H9 (cell line): ENCODE data around the gene SNX30. TPM values are rescaled to one million over a fixed set of nuclear protein-coding genes. Genes with fewer than 3 reads are reported as not detected.

Experiments used
- DNase-seq: peaks from one replicate; pipeline ENCODE4 v3.0.0-alpha.2; 2017
- H2AFZ ChIP-seq: one replicate; pipeline ENCODE4 v1.6.1; 2013; ENCODE audit warnings: mild to moderate bottlenecking, low read length, control low read depth, moderate library complexity
- H2AK5ac ChIP-seq: 2 replicates; pipeline ENCODE4 v1.6.1; 2013; ENCODE audit warnings: low read length, control low read depth, mixed read lengths; ENCODE audit not compliant: insufficient read length
- H2BK120ac ChIP-seq: one replicate; pipeline ENCODE4 v1.6.1; 2013; ENCODE audit warnings: low read depth, mild to moderate bottlenecking, low read length, control low read depth, inconsistent platforms; ENCODE audit not compliant: poor library complexity, severe bottlenecking
- H2BK12ac ChIP-seq: 2 replicates; pipeline ENCODE4 v1.6.1; 2013; ENCODE audit warnings: low read length, control low read depth, mixed read lengths, low read depth; ENCODE audit not compliant: insufficient read length
- H2BK15ac ChIP-seq: 2 replicates; pipeline ENCODE4 v1.6.1; 2013; ENCODE audit warnings: low read depth, low read length, control low read depth
- H2BK20ac ChIP-seq: one replicate; pipeline ENCODE4 v1.6.1; 2013; ENCODE audit warnings: low read depth, mild to moderate bottlenecking, low read length, control low read depth, inconsistent platforms; ENCODE audit not compliant: poor library complexity, severe bottlenecking
- H2BK5ac ChIP-seq: 2 replicates; pipeline ENCODE4 v1.6.1; 2013; ENCODE audit warnings: low read length, control low read depth, mixed read lengths; ENCODE audit not compliant: insufficient read length
- H3K14ac ChIP-seq: 2 replicates; pipeline ENCODE4 v1.6.1; 2013; ENCODE audit warnings: low read length, control low read depth; ENCODE audit not compliant: insufficient read depth
- H3K18ac ChIP-seq: 2 replicates; pipeline ENCODE4 v1.6.1; 2013; ENCODE audit warnings: low read depth, mild to moderate bottlenecking, mixed read lengths, low read length, control low read depth; ENCODE audit not compliant: insufficient read length
- H3K23ac ChIP-seq: 2 replicates; pipeline ENCODE4 v1.6.1; 2013; ENCODE audit warnings: low read length, control low read depth, mixed read lengths, low read depth; ENCODE audit not compliant: insufficient read length
- H3K23me2 ChIP-seq: 2 replicates; pipeline ENCODE4 v1.6.1; 2013; ENCODE audit warnings: low read depth, mild to moderate bottlenecking, mixed read lengths, low read length, control low read depth; ENCODE audit not compliant: insufficient read length, poor library complexity, severe bottlenecking
- H3K27ac ChIP-seq: 2 replicates; pipeline ENCODE4 v1.5.1; 2013; ENCODE audit warnings: low read length, control low read depth, mixed read lengths, low read depth; ENCODE audit not compliant: insufficient read length
- H3K27me3 ChIP-seq: 2 replicates; pipeline ENCODE4 v1.6.1; 2013; ENCODE audit warnings: low read length, control low read depth, inconsistent platforms; ENCODE audit not compliant: insufficient read depth
- H3K4ac ChIP-seq: 2 replicates; pipeline ENCODE4 v1.6.1; 2013; ENCODE audit warnings: low read depth, mild to moderate bottlenecking, control low read depth, inconsistent platforms, low read length, moderate library complexity
- H3K4me1 ChIP-seq: 2 replicates; pipeline ENCODE4 v1.6.1; 2013; ENCODE audit warnings: low read length, control low read depth, inconsistent platforms; ENCODE audit not compliant: insufficient read depth
- H3K4me2 ChIP-seq: 2 replicates; pipeline ENCODE4 v1.6.1; 2013; ENCODE audit warnings: low read length, control low read depth, mixed read lengths; ENCODE audit not compliant: insufficient read length, insufficient read depth
- H3K56ac ChIP-seq: 2 replicates; pipeline ENCODE4 v1.6.1; 2013; ENCODE audit warnings: low read depth, mild to moderate bottlenecking, mixed read lengths, low read length, control low read depth; ENCODE audit not compliant: insufficient read length
- H3K79me1 ChIP-seq: 2 replicates; pipeline ENCODE4 v1.6.1; 2013; ENCODE audit warnings: low read depth, mild to moderate bottlenecking, moderate library complexity, low read length, control low read depth, inconsistent platforms; ENCODE audit not compliant: insufficient read depth, poor library complexity, severe bottlenecking
- H3K79me2 ChIP-seq: 2 replicates; pipeline ENCODE4 v1.6.1; 2013; ENCODE audit warnings: low read length, control low read depth, inconsistent platforms; ENCODE audit not compliant: insufficient read depth
- H3K9ac ChIP-seq: 2 replicates; pipeline ENCODE4 v1.6.1; 2013; ENCODE audit warnings: low read length, control low read depth, mixed read lengths; ENCODE audit not compliant: insufficient read length; ENCODE audit errors: extremely low read depth
- H3K9me3 ChIP-seq: one replicate; pipeline ENCODE4 v1.6.1; 2013; ENCODE audit warnings: low read depth, low read length, inconsistent platforms; ENCODE audit not compliant: control insufficient read depth
- H3T11ph ChIP-seq: one replicate; pipeline ENCODE4 v1.6.1; 2013; ENCODE audit warnings: mild to moderate bottlenecking, low read length, control low read depth, inconsistent platforms
- H4K20me1 ChIP-seq: one replicate; pipeline ENCODE4 v1.6.1; 2013; ENCODE audit not compliant: control insufficient read depth, insufficient read length, insufficient read depth
- H4K5ac ChIP-seq: 2 replicates; pipeline ENCODE4 v1.6.1; 2013; ENCODE audit warnings: low read depth, mild to moderate bottlenecking, mixed read lengths, low read length, control low read depth; ENCODE audit not compliant: insufficient read length
- H4K8ac ChIP-seq: replicated peaks from 2 replicates; pipeline ENCODE4 v1.6.1; 2013; ENCODE audit warnings: low read length, control low read depth, mixed read lengths, low read depth; ENCODE audit not compliant: insufficient read length
- H4K91ac ChIP-seq: 2 replicates; pipeline ENCODE4 v1.6.1; 2013; ENCODE audit warnings: low read depth, mild to moderate bottlenecking, moderate library complexity, mixed read lengths, low read length, control low read depth; ENCODE audit not compliant: insufficient read length
- H3K27ac Mint-ChIP-seq, 3 experiments: 2 replicates in 2 of 3; 3 replicates in 1 of 3; pipeline ENCODE4 v1.8.0; 2020 to 2021; ENCODE audit warnings: mixed read lengths in 3 of 3, mild to moderate bottlenecking in 1 of 3, moderate library complexity in 1 of 3
- H3K27me3 Mint-ChIP-seq: 2 replicates; pipeline ENCODE4 v1.8.0; 2021; ENCODE audit warnings: low read depth, mild to moderate bottlenecking, moderate library complexity, mixed read lengths
- H3K36me3 Mint-ChIP-seq, 3 experiments: 2 replicates in 2 of 3; 3 replicates in 1 of 3; pipeline ENCODE4 v1.8.0; 2020 to 2021; ENCODE audit warnings: low read depth in 3 of 3, mixed read lengths in 3 of 3; ENCODE audit not compliant: insufficient read depth in 1 of 3
- H3K4me1 Mint-ChIP-seq, 2 experiments: 2 replicates each; pipeline ENCODE4 v1.8.0; 2020; ENCODE audit warnings: mixed read lengths in 2 of 2
- H3K4me3 Mint-ChIP-seq, 2 experiments: 2 replicates in 1 of 2; 3 replicates in 1 of 2; pipeline ENCODE4 v1.8.0; 2020 to 2021; ENCODE audit warnings: mild to moderate bottlenecking in 2 of 2, mixed read lengths in 2 of 2, moderate library complexity in 1 of 2
- H3K9me3 Mint-ChIP-seq, 2 experiments: 2 replicates in 1 of 2; 3 replicates in 1 of 2; pipeline ENCODE4 v1.8.0; 2020; ENCODE audit warnings: mild to moderate bottlenecking in 2 of 2, mixed read lengths in 2 of 2, moderate library complexity in 1 of 2
- CTCF ChIP-seq: fragments of 200-600 bp; sonication (generic); conservative IDR thresholded peaks from 3 replicates; pipeline ENCODE4 v1.8.0; 2021; ENCODE audit warnings: antibody characterized with exemption, mild to moderate bottlenecking
- WGBS: extraction: QIAGEN DNeasy Blood & Tissue Kit; methylation state at CpG from one replicate; pipeline ENCODE4 v1.1.7; 2013; ENCODE audit warnings: missing lambda C conversion rate, low lambda C conversion rate, mixed read lengths; ENCODE audit not compliant: insufficient read length; ENCODE audit errors: extremely low coverage; 5-methylcytosine and 5-hydroxymethylcytosine counted together
- total RNA-seq: library from RNA; stranded (reverse); gene quantifications from 2 replicates; pipeline ENCODE4 v1.2.1, GENCODE V29; 2021

SNX30 gene
- total RNA-seq, 1 experiment from 2014 or later, result 10.3 TPM

- no peaks in the 10 kb centered on the region for H3K9me3 Mint-ChIP-seq
- H2BK15ac ChIP-seq, result no peak overlapping the region
- no peak overlapping the region for H2BK12ac ChIP-seq
- TF ChIP-seq CTCF, result no peak
- no peak overlapping the region for H4K5ac ChIP-seq
- H2BK20ac ChIP-seq, result no peak overlapping the region
- H3K9me3 ChIP-seq, result no peaks in the 10 kb centered on the region
- no peaks in the 10 kb centered on the region for H3K4me1 ChIP-seq
- H3K27me3 ChIP-seq, result no peaks in the 10 kb centered on the region
- no peak overlapping the region for H3K27ac ChIP-seq
- no peak overlapping the region for H2AK5ac ChIP-seq
- H3K27ac Mint-ChIP-seq, result no peak overlapping the region
- H3K14ac ChIP-seq, result no peak overlapping the region
- H3K79me2 ChIP-seq, result no peaks in the 10 kb centered on the region
- peaks cover under 1 to 3% of the 10 kb centered on the region in 2 experiments for H3K4me1 Mint-ChIP-seq
- H2BK120ac ChIP-seq, result no peak overlapping the region
- no peak overlapping the region for H3K4me2 ChIP-seq
- no peak overlapping the region for H3T11ph ChIP-seq
- peaks cover 0 to 2% (median 0%) of the 10 kb centered on the region in 3 experiments; a peak in 2 of 7 replicates for H3K36me3 Mint-ChIP-seq
- H3K27me3 Mint-ChIP-seq, result no peaks in the 10 kb centered on the region
- no peak for DNase-seq
- no peak overlapping the region for H2AFZ ChIP-seq
- no peaks in the 10 kb centered on the region for H3K79me1 ChIP-seq
- no peak overlapping the region for H4K8ac ChIP-seq
- H3K4ac ChIP-seq, result no peak overlapping the region
- no peak overlapping the region for H3K4me3 Mint-ChIP-seq
- no peaks in the 10 kb centered on the region for H3K23me2 ChIP-seq
- no peak overlapping the region for H3K18ac ChIP-seq
- H3K23ac ChIP-seq, result no peak overlapping the region
- H3K56ac ChIP-seq, result no peak overlapping the region
- no peak overlapping the region for H2BK5ac ChIP-seq
- no peak overlapping the region for H4K91ac ChIP-seq
- no peak overlapping the region for H3K9ac ChIP-seq
- no CpG with 5 or more reads among the region's 6 CpGs for WGBS
- peaks cover 3% of the 10 kb centered on the region for H4K20me1 ChIP-seq
Measured at GRCh38 chr9:112858005-112858404, 107.4 kb downstream of the SNX30 start.
